Measurements from ENCODE around the gene ASPA. TPM values are rescaled to one million over a fixed set of nuclear protein-coding genes. Genes with fewer than 3 reads are reported as not detected.
"Not testable (repeated sequence)": the region's sequence is repeated elsewhere in the genome, so short reads cannot be mapped to it uniquely, and the experiment has no call there.

Gene ASPA
- total RNA-seq (2014; rRNA removed; shearing (Covaris generic)) = 0.10 and 1.2 TPM in 2 replicates

GRCh38 chr17:3475812-3476610 lies at the start of gene ASPA:
TSS of gene ASPA (plus strand) at chr17:3475997. CDS start at chr17:3476160, 163 bp downstream.
- DNase-seq (ENCODE audit: low read depth) = peak; percentile 14

DNA sequence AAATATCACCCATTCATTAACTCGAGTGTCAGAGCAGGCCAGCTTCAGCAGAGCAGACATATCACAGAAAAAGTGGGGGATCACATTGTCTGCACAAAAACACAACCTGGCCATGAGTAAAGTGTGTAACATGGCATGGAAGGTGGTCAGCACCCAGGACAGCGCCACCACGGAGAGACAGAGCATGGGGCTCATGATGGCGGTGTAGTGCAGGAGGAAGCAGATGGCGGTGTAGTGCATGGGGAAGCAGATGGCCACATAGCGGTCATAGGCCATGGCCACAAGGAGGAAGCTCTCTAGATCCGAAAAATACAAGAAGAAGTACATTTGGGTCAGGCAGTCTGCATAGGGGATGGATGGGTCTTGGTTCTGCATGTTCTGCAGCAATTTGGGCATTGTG lies 42.6 kb upstream of the ASPA start:
- peak; percentile 5 for DNase-seq (ENCODE audit: low read depth)

DNA sequence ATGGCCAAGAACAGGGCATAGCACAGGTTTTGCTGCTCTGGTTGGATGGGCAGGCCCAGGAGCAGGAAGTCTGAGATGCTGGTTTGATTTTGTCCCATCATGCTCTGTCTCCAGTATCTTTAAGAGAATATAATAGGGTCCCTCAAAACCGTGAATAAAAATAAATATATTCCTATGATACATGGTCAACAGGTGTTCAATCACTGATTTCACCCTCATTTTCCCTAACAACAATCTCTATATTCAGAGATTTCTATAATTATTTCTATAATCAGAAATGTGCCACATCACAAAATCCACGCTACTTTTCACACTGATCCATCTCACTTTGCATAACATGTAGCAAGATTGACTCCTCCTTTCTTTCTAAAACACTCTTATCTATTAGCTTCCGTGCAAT lies 42.1 kb upstream of the ASPA start, which contains the start of gene OR1E2:
TSS of gene OR1E2 (minus strand) at position 101 of the 400 bp plus-strand sequence. CDS start at position 101, 0 bp downstream.
- no peak for DNase-seq (ENCODE audit: low read depth)

- DNase-seq (ENCODE audit: low read depth) = no peak
Measured at GRCh38 chr17:3438368-3438767, 37.4 kb upstream of the ASPA start.

DNA sequence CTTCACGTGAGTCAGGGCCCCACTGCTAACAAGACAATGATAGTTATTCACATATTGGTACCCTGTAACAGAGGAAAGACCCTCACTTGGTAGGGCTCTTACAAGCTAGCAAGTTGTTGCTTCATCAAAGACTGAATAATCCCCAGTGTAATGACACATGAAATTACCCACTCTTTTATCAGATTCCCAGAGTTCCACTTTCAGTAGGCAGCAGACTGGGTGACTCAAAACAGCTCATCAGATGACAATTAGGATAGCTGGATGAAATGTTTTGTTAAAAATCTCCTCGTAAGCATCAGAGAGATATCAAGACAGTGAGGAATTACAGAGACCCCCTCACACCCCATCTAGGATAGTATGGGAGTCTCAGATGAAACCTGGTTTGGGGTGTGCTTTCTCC lies 35.3 kb upstream of the ASPA start:
- no peak for DNase-seq (ENCODE audit: low read depth)

- DNase-seq (ENCODE audit: low read depth) = peak; percentile 9
Measured at GRCh38 chr17:3447625-3448024, 28.2 kb upstream of the ASPA start.

GRCh38 chr17:3448059-3448665 lies 27.6 kb upstream of the ASPA start:
- DNase-seq (ENCODE audit: low read depth) = no peak

- DNase-seq (ENCODE audit: low read depth) = not testable (repeated sequence)
Measured at GRCh38 chr17:3466355-3466754, 9.4 kb upstream of the ASPA start.

DNA sequence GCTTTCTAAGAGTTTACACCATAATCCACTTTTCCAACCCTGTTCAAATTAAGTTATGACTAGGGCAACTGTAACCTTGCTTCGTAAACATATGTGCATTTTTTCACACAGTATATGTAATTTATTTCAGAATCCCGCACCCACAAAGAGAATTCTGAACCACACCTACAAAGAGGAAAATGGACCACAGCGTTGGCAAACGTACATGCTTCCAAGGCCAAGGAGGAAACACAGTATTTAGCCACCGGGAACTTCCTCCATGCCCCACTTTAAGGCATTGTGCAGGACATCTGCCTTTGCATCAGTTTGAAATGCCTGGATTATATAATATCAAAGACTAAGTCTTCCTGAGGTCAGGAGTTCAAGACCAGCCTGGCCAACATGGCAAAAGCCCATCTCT lies 6.3 kb upstream of the ASPA start:
- DNase-seq (ENCODE audit: low read depth) = no peak

GRCh38 chr17:3471599-3471998 lies 4.2 kb upstream of the ASPA start, which contains the start of gene SPATA22:
TSS of gene SPATA22 (minus strand) at chr17:3471819. CDS start at chr17:3469325, 2,494 bp downstream.
- no peak for DNase-seq (ENCODE audit: low read depth)

GRCh38 chr17:3472137-3472536 lies 3.7 kb upstream of the ASPA start:
- no peak for DNase-seq (ENCODE audit: low read depth)

GRCh38 chr17:3474212-3474611 lies 1.6 kb upstream of the ASPA start:
- DNase-seq (ENCODE audit: low read depth) = no peak

GRCh38 chr17:3475251-3475685 lies 529 bp upstream of the ASPA start:
- no peak for DNase-seq (ENCODE audit: low read depth)

- no peak for DNase-seq (ENCODE audit: low read depth)
Measured at GRCh38 chr17:3479988-3480387, 4.2 kb downstream of the ASPA start.

DNA sequence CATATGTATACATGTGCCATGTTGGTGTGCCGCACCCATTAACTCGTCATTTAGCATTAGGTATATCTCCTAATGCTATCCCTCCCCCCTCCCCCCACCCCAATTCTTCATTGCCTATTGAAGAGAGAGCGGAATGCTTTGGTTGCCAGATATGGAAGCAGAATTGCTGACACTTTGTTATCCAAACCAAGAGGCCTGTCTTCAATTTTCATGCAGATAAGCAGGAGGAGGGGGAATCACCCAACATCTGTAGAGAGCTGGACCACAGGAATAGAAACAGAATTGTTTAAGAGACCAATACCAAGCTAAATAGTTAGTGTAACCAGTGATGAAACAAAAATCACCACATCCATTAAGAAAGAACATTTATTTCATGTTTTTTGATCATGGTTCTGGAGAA lies 7.1 kb downstream of the ASPA start:
- DNase-seq (ENCODE audit: low read depth) = no peak

- DNase-seq (ENCODE audit: low read depth) = no peak
Measured at GRCh38 chr17:3485481-3486068, 9.8 kb downstream of the ASPA start.

- no peak for DNase-seq (ENCODE audit: low read depth)
Measured at GRCh38 chr17:3497101-3497500, 21.3 kb downstream of the ASPA start.

- no peak for DNase-seq (ENCODE audit: low read depth)
Measured at GRCh38 chr17:3501344-3501743, 25.5 kb downstream of the ASPA start.

- DNase-seq (ENCODE audit: low read depth) = peak; percentile 32
Measured at GRCh38 chr17:3502466-3502865, 26.7 kb downstream of the ASPA start.

DNA sequence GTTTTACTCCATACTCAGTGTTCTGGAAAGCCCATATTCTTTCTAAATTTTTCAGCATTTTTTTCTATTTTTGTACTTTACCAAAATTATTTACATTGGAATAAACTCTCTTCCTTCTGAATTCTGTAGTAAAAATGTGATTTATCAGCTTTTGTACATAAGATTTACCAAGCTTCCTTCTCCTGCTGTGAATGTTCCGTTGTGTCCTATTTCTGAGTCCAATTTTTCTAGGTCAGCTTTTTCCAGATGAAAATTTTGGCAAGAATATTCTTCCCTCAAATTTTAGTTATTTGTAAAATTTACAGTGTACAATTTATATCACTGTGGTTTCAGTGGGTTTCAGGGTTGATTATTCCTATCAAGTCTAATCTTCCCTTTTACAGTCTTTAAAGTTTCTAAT lies 27.5 kb downstream of the ASPA start:
- DNase-seq (ENCODE audit: low read depth) = no peak

- DNase-seq (ENCODE audit: low read depth) = no peak
Measured at GRCh38 chr17:3505008-3505407, 29.2 kb downstream of the ASPA start.

GRCh38 chr17:3506054-3506453 lies 30.3 kb downstream of the ASPA start:
- DNase-seq (ENCODE audit: low read depth) = no peak

DNA sequence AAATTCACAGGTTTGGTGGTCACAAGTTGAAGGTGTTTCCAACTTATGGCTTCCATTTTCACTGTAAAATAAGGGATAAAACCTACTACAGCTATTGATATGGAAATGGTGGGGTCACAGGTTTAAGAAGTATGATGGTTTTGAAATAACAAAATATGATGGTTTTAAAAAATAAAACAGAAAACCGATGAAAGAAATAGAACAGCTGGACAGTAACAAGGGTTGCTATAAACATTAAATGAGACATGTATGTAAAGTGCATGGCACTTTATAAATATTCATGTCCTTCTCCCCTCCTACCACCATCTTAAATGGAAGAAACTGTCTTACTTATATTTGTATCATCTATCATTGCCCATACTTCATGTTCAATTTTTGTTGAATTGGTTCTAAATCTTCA lies 31.3 kb downstream of the ASPA start:
- DNase-seq (ENCODE audit: low read depth) = no peak
